GM21529 (cell line): Measurements from ENCODE around the gene DDX60.
A peak's percentile ranks its signal among the peaks of the same experiment; 100 is the strongest.
"Not testable (repeated sequence)": the region's sequence is repeated elsewhere in the genome, so short reads cannot be mapped to it uniquely, and the experiment has no call there.

Experiments used
- ATAC-seq: cut with Tn5 transposase; IDR thresholded peaks from one replicate; pipeline ENCODE4 v1.9.1; 2021; ENCODE audit not compliant: unreplicated experiment

Gene DDX60

DNA sequence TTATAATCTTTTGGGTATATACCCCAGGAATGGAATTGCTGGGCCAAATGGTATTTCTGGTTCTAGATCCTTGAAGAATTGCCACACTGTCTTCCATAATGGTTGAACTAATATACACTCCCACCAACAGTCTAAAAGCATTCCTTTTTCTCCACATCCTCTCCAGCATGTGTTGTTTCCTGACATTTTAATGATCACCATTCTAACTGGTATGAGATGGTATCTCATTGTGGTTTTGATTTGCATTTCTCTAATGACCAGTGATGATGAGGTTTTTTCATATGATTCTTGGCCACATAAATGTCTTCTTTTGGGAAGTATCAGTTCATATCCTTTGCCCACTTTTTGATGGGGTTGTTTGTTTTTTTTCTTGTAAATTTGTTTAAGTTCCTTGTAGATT, 105.0 kb downstream of the DDX60 start:
- ATAC-seq: not testable (repeated sequence)

DNA sequence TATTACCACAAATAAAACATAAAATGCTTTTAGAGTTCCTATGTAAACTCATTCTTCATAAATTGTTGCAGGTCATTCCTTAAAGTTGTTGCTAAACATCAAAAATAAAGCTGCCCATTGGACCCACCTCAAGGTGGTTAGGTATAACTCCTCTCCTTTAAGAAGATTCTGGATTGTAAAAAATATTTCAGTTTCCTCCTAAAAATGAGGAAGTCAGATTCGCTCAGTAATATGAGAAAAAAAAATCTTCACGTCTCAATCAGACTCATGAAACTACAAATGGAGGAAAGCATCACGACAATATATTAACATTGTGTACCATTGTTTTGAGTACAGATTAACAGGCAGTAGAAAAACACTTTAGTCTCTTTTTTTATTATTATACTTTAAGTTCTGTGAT, 105.9 kb downstream of the DDX60 start:
- ATAC-seq: no peak

DNA sequence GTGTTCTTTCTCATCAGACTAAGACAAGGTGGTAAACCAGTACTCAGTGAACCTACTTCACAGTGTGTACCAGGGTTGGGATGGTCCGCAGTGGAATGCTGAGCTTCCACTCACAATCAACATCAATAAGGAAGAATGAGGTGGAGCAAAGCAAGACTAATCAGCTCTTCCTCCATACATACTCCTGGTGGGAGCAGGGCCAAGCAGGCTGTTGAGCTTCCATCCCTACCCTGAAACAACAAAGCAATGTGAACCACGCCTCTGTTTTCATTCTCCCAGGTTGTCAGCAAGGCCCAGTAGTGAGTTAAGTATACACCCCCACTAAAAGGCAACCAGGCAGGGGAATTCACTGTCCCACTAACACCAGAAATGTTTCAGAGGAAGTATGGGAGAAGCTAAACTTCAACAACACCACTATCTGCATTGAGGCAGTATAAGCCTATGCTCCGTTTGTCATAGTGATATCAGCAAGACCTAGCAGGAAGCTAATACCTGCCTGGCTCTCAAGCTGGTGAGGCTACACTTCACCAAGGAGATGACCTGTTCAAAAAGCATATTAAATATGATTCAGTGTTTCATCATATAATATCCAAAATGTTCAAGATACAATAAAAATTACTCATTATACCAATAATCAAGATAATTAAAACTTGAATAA, 109.5 kb downstream of the DDX60 start:
- ATAC-seq: no peak

DNA sequence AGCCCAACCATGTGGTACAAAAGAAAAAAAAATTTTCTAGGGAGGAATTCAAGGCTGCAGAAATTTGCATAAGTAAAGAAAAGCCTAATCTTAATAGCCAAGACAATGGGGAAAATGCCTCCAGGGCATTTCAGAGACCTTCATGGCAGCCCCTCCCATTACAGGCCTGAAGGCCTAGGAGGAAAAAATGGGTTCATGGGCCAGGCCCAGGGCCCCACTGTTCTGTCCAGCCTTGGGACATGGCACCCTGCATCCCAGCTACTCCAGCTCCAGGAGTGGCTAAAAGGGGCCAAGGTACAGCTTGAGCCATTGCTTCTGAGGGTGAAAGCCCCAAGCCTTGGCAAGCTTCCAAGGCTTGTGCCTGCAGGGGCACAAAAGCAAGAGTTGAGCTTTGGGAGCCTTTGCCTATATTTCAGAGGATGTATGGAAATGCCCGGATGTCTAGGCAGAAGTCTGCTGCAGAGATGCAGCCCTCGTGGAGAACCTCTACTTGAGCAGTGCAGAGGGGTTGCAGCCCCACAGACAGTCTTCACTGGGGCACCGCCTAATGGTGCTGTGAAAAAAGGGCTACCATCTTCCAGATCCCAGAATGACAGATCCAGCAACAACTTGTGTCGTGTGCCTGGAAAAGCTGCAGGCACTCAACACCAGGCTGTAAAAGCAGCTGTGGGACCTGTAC, 115.2 kb downstream of the DDX60 start:
- no peak for ATAC-seq

DNA sequence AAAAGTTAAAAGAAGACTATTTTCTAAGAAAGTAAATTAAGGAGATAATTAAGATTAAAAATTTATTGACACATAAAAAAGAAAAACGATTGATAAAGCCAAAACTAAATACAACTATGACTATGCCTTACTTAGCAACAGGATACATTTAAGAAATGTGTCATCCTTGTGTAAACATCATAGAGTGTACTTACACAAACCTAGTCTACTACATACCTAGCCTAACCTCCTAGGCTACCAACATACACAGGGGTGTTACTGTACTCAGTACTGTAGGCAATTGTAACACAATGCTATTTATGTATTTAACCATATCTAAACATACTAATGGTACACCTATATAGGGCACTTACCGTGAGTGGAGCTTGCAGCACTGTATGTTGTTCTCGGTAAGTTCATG, 117.9 kb downstream of the DDX60 start:
- no peak for ATAC-seq

DNA sequence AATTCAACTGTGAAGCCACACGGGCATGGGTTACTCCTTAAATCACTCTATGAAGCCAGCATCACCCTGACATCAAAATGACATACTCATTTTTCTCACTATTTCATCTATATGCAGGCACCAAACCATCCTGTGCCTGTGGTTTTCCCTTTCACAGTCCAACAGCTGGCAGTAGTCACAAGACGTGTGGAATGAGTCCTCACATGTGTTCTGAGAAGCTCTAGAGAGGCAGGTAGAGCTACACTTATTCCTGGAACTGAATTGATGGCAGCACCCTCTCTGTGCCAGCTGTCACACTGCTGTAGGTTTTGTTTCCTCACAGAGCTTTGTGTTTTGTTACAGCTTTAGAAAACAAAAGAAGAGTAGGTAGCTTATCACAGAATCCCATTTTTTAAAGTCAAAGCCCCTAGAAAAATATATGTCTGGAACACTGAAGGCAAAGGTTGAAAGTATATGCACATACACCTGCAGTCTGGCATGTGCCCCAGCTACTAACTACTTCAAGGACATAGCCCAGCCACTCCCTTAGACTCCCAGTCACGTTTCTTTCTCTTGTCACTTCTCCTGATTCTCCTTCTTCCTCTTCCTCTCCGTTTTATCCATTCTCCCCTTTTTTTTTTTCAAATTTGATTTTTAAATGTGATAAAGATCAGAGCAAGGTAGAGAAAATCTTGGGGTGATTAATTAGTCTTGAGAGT, 119.1 kb downstream of the DDX60 start:
- no peak for ATAC-seq

DNA sequence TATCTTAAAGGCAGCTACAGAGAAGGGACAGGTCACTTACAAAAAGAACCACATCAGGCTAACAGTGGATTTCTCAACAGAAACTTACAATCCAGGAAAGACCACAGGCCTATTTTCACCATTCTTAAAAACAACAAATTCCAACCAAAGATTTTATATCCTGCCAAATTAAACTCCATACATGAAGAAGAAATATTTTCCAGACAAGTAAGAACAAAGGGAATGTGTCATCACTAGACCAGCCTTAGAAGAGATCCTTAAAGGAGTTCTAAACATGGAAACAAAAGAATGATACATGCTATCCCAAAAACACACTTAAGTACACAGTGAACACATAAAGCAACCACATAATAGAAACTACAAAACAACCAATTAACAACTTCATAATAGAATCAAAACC, 120.6 kb downstream of the DDX60 start:
- ATAC-seq: no peak

DNA sequence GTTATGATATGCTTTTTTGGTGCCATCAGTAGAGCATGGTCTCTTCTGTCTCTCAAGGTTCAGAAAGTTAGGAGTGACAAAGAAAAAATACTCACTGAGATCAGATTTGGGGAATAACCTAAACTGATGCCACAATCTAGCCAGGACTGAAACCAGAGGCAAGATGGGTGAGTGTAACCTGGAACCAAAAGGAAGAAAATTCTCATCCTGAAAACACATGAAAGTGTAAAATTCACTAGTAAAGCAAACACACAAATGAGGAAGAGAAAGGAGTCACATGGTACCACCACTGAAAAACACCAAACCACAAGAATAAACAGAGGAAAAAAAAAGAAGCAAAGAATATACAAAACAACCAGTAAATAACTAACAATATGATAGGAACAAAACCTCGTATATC, 129.8 kb downstream of the DDX60 start:
- peak; percentile 73 for ATAC-seq

DNA sequence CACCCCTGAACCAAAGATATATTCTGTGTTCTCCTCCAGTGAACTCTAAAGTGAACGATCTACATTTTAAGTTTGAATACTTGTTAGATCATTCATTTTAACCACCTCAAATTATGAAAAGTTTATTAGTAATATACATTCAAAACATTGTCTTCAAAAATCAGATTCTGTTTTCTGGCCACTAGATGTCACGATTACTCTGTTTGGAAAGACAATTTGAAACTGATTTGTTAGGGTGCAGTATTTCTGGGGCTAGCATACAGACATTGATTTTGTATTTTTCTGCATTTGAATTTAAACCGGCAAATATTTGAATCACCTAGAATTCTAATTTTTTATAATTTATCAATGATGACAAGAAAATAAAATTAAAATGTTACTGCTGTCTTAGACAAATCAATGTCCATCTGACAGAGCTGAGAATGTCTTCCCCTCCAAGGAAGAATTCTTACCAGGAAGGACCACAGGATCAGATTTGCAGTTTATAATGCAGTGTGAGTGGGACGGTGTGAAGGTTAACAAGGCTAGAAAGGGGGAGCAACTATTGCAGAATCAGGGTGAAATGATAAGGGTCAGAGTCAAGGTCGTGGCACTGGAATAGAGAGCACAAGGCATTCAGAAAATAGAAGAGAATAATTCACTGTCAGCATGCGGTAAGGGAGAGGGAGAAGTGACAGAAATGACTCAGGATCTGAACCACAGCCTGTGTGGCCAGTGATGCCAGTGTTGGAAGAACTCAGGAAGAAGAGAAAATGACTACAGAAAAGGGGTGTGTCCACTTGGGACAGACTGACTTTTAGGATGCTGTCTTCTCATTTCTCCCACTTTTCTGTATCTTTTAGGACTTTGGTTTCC, 134.6 kb downstream of the DDX60 start:
- ATAC-seq: peak; percentile 60

DNA sequence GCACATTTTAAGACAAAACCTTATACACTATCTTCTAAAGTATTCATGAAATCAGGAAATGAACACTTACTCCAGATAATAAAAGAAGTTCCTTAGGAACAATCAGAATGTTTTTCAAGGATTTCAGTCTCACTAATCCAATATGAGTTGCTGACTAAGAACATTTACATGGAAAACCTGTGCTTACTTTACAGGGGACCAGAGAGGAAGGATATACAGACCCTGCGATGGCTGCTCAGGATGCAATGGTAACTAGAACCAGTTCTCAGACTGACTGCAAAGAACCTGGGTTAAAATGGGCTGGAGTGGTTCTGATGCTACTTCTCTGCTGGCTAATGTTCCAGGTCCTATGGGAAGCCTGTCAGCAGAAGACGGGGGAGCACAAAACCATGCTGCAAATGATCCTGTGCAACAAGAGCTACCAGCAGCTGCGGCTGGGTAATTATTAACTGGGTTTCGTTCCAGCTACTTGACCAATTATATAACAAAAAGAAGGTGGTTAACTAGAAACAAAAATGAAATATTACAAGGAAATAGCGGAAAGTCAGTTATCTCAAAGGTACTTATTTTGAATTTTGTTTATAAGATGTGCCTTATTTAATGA, 140.9 kb downstream of the DDX60 start:
- ATAC-seq: no peak

DNA sequence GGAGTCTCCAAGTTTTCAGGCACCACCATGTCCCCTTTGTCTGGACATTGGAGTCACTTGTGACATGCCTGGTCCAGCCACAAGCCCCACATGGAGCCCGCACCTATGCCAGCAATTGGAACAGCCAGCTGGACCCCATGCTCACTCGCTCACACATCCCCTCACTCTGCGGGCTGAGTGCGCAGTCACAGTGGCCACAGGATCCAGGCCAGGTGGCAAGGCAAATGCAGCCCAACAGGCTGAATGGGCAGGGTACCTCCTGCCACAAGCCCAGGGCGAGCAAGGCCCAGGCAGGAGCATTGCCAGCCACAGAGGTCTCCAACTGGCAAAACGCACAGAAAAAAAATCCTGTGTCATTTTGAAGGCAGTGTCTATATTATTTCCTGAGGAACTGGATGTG, 144.2 kb downstream of the DDX60 start:
- no peak for ATAC-seq

DNA sequence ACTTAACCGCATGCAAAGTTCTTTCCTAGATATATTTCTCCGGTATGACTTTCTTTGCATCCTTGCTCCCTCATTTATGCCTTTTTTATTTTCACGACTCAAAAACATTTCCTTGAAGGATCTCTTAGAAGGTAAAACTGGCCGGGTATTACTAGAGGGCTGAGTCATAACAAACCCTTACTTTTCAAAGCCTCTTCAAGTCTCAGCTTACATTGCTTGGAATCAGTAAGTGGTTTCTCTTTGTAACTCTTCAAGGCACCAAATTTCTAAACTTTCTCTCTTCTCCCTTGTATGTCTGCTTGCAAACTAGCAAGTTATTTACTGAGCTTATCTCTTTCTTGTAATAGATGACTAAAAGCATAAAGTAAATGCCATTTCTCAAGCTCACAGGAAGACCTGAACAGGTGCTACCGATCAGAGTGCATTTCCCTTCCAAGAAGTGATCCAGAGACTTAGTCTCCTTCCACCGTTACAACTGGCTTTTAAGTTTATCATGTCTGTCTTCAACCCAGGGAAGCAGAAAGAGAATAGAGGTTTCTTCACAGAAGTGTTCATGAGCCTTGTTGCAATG, 150.8 kb downstream of the DDX60 start:
- ATAC-seq: peak; percentile 81
